HEK293T (cell line): Measurements from ENCODE around the gene RERG.

Experiments used
- CTCF ChIA-PET: fragments of 350-600 bp; formaldehyde crosslinking; extraction: SDS; loops from one replicate; lab custom pipeline; 2021; ENCODE audit warnings: antibody characterized with exemption, inconsistent platforms; lab: Yijun Ruan, JAX
- POLR2A ChIA-PET: fragments of 350-600 bp; formaldehyde crosslinking; extraction: SDS; loops from one replicate; lab custom pipeline; 2020; ENCODE audit warnings: antibody characterized with exemption, inconsistent platforms; lab: Yijun Ruan, JAX
- DNase-seq: peaks from one replicate; pipeline ENCODE4 v3.0.0; 2012; ENCODE audit warnings: mixed read lengths; ENCODE audit errors: extremely low spot score
- ARNT ChIP-seq: fragments of 450-650 bp; IDR thresholded peaks from 2 replicates; pipeline ENCODE4 v1.6.1; 2017; ENCODE audit warnings: mild to moderate bottlenecking
- BHLHE40 ChIP-seq: fragments of 450-650 bp; IDR thresholded peaks from 2 replicates; pipeline ENCODE4 v1.6.1; 2016; ENCODE audit warnings: mild to moderate bottlenecking, moderate library complexity, borderline replicate concordance
- CTBP1 ChIP-seq: fragments of 450-650 bp; IDR thresholded peaks from 2 replicates; pipeline ENCODE4 v1.6.1; 2016; ENCODE audit warnings: borderline replicate concordance
- ELF4 ChIP-seq: fragments of 450-650 bp; IDR thresholded peaks from 2 replicates; pipeline ENCODE4 v1.6.1; 2017; ENCODE audit warnings: antibody characterized with exemption
- FOXA1 ChIP-seq: fragments of 450-650 bp; IDR thresholded peaks from 2 replicates; pipeline ENCODE4 v1.6.1; 2016; ENCODE audit warnings: mild to moderate bottlenecking
- FOXK2 ChIP-seq: fragments of 450-650 bp; IDR thresholded peaks from 2 replicates; pipeline ENCODE4 v1.6.1; 2016; ENCODE audit warnings: mild to moderate bottlenecking
- FOXM1 ChIP-seq: fragments of 450-650 bp; IDR thresholded peaks from 2 replicates; pipeline ENCODE4 v1.6.1; 2017; ENCODE audit warnings: mild to moderate bottlenecking, borderline replicate concordance
- HDGF ChIP-seq: fragments of 450-650 bp; IDR thresholded peaks from 2 replicates; pipeline ENCODE4 v1.6.1; 2017; ENCODE audit warnings: antibody characterized with exemption, borderline replicate concordance
- L3MBTL2 ChIP-seq: fragments of 450-650 bp; conservative IDR thresholded peaks from 2 replicates; pipeline ENCODE4 v1.6.1; 2016; ENCODE audit warnings: mild to moderate bottlenecking
- LEF1 ChIP-seq: fragments of 450-650 bp; IDR thresholded peaks from 2 replicates; pipeline ENCODE4 v1.6.1; 2017; ENCODE audit warnings: mild to moderate bottlenecking, borderline replicate concordance
- NFRKB ChIP-seq: fragments of 450-650 bp; IDR thresholded peaks from 2 replicates; pipeline ENCODE4 v1.6.1; 2016; ENCODE audit warnings: mild to moderate bottlenecking, moderate library complexity
- SP1 ChIP-seq: fragments of 450-650 bp; IDR thresholded peaks from 2 replicates; pipeline ENCODE4 v1.6.1; 2017
- SUZ12 ChIP-seq: fragments of 450-650 bp; IDR thresholded peaks from 2 replicates; pipeline ENCODE4 v1.6.1; 2016; ENCODE audit warnings: mild to moderate bottlenecking
- TARDBP ChIP-seq: fragments of 450-650 bp; IDR thresholded peaks from 2 replicates; pipeline ENCODE4 v1.6.1; 2016
- ZNF384 ChIP-seq: fragments of 450-650 bp; IDR thresholded peaks from 2 replicates; pipeline ENCODE4 v1.6.1; 2016
- TF ChIP-seq, protein P1 (sequence below): fragments of 450-650 bp; IDR thresholded peaks from 2 replicates; pipeline ENCODE4 v1.6.1; 2016

Gene RERG

GRCh38 chr12:15165012-15165659 is 56.1 kb downstream of the RERG start:
- peak; percentile 41 for DNase-seq

GRCh38 chr12:15163030-15163976 is 57.9 kb downstream of the RERG start:
- POLR2A ChIA-PET: interaction anchor here (1.5 kb wide), 1 partner anchor 58 kb away, joined by 3 read pairs; the partner anchor contains the start of gene RERG
- DNase-seq: no peak
- CTCF ChIA-PET: interaction anchor here (0.6 to 0.9 kb wide), 4 partner anchors 18 to 534 kb away, joined by 3 read pairs; partner anchors contain the start of gene RERG
- TF ChIP-seq HDGF (no peak), ARNT (no peak), L3MBTL2 (no peak), NFRKB (no peak), SUZ12 (no peak), ZNF384 (no peak), CTBP1 (no peak), SP1 (no peak), FOXM1 (no peak), FOXA1 (no peak), TARDBP (no peak), LEF1 (no peak), FOXK2 (no peak), BHLHE40 (no peak), ELF4 (no peak)
- TF ChIP-seq, protein P1, sequence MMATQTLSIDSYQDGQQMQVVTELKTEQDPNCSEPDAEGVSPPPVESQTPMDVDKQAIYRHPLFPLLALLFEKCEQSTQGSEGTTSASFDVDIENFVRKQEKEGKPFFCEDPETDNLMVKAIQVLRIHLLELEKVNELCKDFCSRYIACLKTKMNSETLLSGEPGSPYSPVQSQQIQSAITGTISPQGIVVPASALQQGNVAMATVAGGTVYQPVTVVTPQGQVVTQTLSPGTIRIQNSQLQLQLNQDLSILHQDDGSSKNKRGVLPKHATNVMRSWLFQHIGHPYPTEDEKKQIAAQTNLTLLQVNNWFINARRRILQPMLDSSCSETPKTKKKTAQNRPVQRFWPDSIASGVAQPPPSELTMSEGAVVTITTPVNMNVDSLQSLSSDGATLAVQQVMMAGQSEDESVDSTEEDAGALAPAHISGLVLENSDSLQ: no peak

More at GRCh38 chr12:15165012-15165659, 56.1 kb downstream of the RERG start:
- TF ChIP-seq FOXK2: no peak
- TF ChIP-seq, protein P1: no peak
- TF ChIP-seq ZNF384: no peak
- TF ChIP-seq FOXM1: no peak
- TF ChIP-seq L3MBTL2: no peak
- TF ChIP-seq ELF4: no peak
- no peak for TF ChIP-seq SUZ12
- no peak for TF ChIP-seq CTBP1
- TF ChIP-seq ARNT: no peak
- TF ChIP-seq NFRKB: no peak
- no peak for TF ChIP-seq FOXA1
- TF ChIP-seq TARDBP: no peak
- no peak for TF ChIP-seq BHLHE40
- no peak for TF ChIP-seq SP1
- ChIA-PET POLR2A (no interaction called here), CTCF (interaction anchor here (0.6 to 1.5 kb wide), 3 partner anchors 47 to 56 kb away, joined by 4 to 9 read pairs (median 6); partner anchors contain the start of gene RERG)

- ChIA-PET POLR2A (no interaction called here), CTCF (interaction anchor here (2.1 kb wide), 1 partner anchor 63 kb away, joined by 16 read pairs; the partner anchor contains the start of gene RERG)
- TF ChIP-seq BHLHE40 (no peak), FOXM1 (no peak), ARNT (no peak), ELF4 (no peak), SUZ12 (no peak), FOXA1 (no peak)
- DNase-seq: no peak
Measured at GRCh38 chr12:15158083-15158482, 63.1 kb downstream of the RERG start.

DNA sequence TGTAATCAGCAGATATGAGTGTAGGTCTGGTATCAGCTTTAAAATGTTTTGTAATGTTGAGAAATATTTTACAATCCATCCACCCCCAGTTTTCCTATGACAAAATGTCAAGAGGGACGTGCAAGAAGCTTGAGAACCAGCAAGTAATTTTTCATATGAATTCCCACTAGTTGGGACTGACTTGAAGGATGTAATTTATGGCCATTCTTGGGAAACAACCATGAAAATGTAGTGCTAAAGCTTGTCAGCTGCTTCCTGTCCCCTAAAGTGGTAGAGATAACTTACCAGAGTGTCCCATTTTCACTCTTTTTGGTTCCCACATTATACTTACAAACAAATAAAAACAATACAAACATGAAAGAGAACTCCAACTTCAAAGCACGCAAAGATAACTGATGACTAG is 63.9 kb downstream of the RERG start:
- TF ChIP-seq SUZ12 (no peak), TARDBP (no peak), FOXM1 (no peak), CTBP1 (no peak), FOXA1 (no peak), ARNT (no peak), SP1 (no peak), NFRKB (no peak), LEF1 (no peak), HDGF (no peak), BHLHE40 (no peak), L3MBTL2 (no peak), ZNF384 (no peak), FOXK2 (no peak), ELF4 (no peak)
- TF ChIP-seq, protein P1: no peak
- ChIA-PET CTCF (interaction anchor here (2.1 kb wide), 1 partner anchor 64 kb away, joined by 16 read pairs; the partner anchor contains the start of gene RERG), POLR2A (no interaction called here)
- DNase-seq: no peak

- no peak for DNase-seq
- CTCF ChIA-PET: interaction anchor here (0.8 to 4.1 kb wide), 3 partner anchors 61 to 114 kb away, joined by 3 to 43 read pairs (median 4); partner anchors contain the start of gene RERG
- POLR2A ChIA-PET: no interaction called here
- TF ChIP-seq FOXA1: no peak
- TF ChIP-seq SUZ12: no peak
- no peak for TF ChIP-seq L3MBTL2
- no peak for TF ChIP-seq SP1
- TF ChIP-seq LEF1: no peak
Measured at GRCh38 chr12:15155271-15155670, 65.9 kb downstream of the RERG start.
